Measurements from ENCODE around the gene OSBPL10. TPM values are rescaled to one million over a fixed set of nuclear protein-coding genes. Genes with fewer than 3 reads are reported as not detected.

Gene OSBPL10
- total RNA-seq, 1 experiment from 2014 or later: 4.8 TPM

DNA sequence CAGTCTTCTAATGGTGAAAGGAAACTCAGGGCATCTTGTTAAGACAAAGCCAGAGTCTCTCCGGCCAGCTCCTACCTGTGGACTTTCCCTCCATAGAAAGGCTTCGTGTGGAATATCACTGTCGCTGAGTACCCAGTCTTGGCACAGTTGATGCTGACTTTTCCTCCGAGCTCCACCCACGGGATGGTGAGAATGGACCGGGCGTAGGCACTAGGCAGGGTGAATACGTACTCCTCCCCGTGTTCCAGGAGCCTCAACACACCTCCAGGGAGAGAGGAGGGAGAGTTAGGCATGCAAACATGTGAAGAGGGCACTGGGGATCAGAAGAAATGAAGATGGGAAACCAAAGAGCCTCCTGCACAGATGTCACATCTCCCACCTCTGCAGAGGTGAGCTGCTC is 310.3 kb downstream of the OSBPL10 start:
- no peak for DNase-seq (ENCODE audit: low read depth)

DNA sequence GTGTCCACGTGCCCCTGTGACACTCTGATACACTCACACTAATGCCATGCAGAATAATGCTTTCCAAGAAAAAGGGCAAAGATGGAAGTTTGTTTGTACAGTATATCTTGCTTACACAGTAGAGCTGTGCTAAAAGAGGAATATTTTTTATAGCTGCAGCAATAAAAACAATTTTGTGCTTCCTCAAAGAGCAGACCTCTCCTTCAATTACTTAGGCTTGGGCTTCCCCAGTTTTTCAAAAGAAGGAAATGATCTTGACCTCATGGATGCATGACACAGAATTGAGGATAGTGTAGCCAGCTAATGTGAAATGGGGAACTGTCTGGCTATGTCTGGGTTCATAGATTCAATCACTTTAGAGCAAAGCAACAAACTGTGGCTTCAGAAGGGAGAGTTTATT is 310.9 kb downstream of the OSBPL10 start:
- DNase-seq (ENCODE audit: low read depth): no peak

- DNase-seq (ENCODE audit: low read depth): no peak
Observed at GRCh38 chr3:31668242-31668641, 312.8 kb downstream of the OSBPL10 start.

GRCh38 chr3:31667582-31667981 is 313.5 kb downstream of the OSBPL10 start:
- no peak for DNase-seq (ENCODE audit: low read depth)

DNA sequence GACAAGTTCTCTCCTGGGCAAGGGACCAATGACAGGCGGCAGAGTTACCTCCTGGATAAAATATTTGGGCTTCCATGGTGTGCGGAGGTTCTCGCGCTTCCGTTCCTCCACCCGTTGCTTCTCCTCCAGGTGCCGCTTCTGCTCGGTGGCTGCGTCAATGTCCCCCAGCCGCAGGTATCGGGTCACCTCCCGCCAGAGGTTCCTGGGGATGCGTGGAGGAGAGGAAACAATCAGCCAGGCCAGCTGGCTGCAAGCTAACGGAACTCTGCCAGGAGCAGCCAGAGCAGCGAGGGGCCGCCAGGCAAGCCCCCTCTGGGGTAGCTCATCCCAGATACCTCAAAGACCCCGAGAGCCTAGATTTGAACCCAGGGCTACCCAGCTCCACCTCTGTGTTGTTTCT is 317.0 kb downstream of the OSBPL10 start:
- no peak for DNase-seq (ENCODE audit: low read depth)

DNA sequence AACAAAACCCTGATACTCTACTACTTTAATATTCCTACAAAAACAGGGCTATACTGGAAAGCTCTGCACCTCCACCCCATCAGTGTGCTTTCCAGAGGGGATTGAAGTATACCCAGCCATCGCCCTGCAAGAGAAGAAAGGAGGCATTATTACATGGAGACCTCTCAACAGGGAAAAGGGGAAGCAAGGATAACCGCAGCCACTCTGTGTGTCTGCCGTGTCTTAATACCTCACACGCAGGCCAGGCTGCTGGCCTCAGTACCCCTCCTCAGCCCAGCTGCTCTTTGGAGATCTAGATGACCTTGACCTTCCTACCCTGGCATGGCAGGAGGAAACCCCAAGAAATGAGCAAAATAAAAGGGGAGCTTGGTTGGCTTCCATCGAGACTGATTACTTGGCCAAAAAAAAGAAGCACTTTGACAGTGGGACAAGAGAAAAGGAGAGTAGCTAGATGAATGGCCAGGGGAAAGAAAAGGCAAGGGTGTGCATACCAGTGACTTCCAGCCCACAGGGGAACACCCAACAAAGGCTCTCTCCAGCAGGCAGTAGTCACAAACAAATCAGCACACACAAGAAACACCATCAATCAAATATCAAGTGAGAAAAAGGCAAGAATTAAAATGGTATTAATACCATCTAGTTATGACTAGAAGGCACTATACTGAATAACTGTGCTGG is 318.9 kb downstream of the OSBPL10 start:
- DNase-seq (ENCODE audit: low read depth): no peak

GRCh38 chr3:31661286-31661685 is 319.8 kb downstream of the OSBPL10 start:
- DNase-seq (ENCODE audit: low read depth): no peak

DNA sequence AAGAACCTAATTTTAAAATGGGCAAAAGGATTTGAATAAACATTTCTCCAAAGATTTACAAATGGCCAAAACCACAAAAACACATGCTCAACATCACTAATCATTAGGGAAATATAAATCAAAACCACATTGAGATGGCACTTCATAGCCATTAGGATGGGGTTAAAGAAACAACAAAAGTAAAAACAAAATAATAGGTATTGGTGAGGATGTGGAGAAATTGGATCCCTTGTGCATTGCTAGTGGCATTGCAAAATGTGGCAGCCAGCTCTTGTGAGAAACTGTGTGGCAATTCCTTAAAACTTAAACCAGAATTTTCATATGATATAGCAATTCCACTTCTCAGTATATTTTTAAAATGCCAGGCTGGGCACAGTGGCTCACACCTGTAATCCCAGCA is 321.8 kb downstream of the OSBPL10 start:
- no peak for DNase-seq (ENCODE audit: low read depth)

DNA sequence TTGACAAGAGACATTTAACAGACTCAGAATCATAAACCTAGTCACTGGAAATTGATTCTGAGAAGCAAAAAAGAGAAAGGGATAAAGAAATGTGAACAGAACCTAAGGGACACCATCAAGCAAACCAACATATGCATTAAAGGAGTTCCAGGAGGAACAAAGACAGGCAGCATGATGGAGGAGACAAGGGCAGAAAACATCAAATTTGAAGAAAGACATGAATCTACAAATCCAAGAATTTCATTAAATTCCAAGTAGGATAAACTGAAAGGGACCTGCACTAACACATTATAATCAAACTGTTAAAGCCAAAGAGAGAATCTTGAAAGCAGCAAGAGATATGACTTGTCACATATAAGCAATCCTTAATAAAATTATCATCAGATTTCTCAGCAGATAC is 326.1 kb downstream of the OSBPL10 start:
- no peak for DNase-seq (ENCODE audit: low read depth)

DNA sequence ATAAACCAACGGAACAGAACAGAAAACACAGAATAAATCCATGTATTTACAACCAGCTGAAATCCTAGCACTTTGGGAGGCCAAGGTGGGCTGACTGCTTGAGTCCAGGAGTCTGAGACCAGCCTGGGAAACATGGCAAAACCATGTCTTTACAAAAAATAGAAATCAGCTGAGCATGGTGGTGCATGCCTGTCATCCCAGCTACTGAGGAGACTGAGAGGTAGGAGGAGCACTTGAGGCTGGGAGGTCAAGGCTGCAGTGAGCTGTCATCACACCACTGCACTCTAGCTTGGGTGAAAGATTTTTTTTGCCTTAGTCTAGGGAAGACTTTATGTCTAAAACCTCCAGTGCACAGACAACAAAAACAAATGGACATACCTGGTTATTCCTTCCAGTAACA is 327.6 kb downstream of the OSBPL10 start:
- no peak for DNase-seq (ENCODE audit: low read depth)

- no peak for DNase-seq (ENCODE audit: low read depth)
Observed at GRCh38 chr3:31652296-31652695, 328.8 kb downstream of the OSBPL10 start.

DNA sequence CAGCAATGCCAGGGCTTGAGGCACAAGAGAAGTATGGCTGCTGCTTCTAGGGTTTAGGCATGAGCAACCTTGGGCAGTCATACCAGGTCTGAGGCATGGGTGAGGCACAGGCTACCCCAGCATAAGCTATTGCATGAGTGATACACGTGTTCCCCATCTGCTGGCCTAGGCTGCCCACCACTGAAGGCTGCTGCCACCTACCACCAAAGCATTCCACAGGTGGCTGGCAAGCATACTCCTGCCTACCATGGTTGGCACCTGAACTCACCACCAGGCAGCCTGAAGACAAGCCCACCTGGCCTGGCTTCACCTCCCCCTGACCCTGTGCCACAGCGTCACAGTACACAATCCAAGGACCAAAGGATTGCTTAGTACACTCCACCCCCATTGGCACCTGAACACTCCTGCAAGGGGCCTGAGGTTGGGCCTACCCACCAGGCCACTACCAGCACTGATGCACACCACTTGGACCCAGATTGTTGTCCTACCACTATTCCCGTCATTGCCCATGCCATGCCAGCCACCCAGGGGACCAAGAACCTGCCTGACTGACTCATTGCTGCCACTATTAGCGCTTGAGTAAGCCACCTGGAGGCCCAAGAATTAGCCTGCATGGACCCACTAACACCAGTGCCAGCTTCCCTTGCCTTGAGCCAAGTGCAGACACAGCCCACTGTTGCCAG is 332.6 kb downstream of the OSBPL10 start:
- DNase-seq (ENCODE audit: low read depth): no peak

DNA sequence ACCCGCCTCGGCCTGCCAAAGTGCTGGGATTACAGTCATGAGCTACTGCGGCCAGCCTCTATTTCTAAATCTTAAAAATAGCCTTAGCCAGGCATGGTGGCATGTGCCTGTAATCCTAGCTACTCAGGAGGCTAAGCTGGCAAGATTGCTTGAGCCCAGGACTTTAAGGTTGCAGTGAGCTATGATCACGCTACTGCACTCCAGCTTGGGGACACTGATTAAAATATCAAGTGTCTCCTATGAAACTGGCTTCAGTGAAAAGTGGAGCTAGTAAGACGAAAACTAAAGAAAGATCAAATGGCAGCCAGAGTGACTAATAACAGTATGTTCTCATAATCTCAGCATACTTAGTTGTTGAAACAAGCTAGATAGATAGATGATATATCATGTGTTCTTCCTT is 335.8 kb downstream of the OSBPL10 start:
- no peak for DNase-seq (ENCODE audit: low read depth)

DNA sequence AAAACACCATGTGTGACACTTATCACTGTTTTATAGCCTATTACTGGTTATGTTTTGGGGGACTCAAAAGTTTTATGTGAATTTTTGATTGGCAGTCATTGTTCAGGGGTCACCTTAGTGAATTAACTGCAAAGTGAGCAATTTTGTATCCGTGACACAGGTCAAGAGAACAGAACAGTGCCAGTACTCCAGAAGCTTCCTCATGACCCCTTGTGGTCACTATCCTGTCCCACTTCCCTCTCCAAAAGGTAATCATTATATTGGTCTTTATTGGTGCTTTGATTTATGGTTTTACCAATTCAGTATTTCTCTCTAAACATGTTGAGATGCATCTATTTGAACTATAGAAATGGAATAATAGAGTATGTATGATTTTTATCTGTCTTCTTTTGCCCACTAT is 341.2 kb downstream of the OSBPL10 start:
- no peak for DNase-seq (ENCODE audit: low read depth)

DNA sequence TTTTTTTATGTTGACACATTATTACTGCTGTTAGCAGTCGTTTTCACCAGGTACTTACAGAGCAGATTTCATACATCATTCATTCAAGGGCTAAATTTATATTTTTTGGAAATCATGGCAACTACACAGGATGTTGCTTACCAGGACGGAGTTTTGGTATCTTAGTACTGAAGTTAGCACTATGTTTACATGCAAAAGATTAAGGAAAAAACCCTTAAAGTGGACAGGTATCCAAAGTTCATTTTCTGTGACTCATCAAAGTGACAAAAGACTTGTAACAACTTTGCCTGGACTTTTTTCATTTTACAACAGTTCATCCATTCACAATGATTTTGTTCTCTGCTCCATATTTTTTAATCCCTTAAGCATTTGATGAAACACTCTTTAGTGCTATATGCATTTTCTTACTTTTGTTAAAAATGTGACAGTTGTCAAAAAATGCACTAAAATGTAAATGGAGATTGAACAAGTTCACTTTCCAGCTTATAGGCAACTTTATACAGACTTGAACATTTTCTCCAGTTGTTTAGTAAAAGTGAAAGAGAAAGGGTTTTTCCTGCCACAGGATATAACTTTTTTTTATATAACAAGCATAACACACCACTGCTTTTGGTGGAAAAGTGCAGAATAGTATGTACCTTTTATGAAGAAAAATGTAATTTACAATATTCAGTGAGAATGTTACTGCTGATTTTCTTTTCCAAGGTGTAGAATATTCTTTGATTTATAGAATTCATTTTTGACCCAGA is 344.2 kb downstream of the OSBPL10 start:
- DNase-seq (ENCODE audit: low read depth): no peak

DNA sequence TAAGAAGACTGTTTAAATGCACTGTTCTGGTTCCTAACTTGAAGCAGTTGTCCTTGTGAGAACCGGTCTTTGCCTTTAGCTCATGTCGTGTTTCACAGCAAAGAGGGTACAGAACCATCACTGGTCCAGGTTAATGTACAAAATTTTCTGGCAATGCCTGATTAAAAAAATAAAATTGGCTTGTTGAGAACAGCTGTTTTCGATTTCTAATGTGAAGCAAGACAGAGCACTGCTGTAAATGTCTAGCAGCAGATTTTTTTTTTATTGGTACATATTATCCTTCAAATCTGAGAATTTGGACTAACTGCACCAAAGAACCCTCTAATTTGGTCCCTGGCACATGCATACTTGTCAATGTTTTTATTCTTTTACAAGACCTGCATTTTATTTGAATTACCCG is 345.0 kb downstream of the OSBPL10 start:
- no peak for DNase-seq (ENCODE audit: low read depth)

GRCh38 chr3:31635545-31635944 is 345.5 kb downstream of the OSBPL10 start:
- DNase-seq (ENCODE audit: low read depth): no peak

- DNase-seq (ENCODE audit: low read depth): peak; percentile 9
Observed at GRCh38 chr3:31634476-31634875, 346.6 kb downstream of the OSBPL10 start.

DNA sequence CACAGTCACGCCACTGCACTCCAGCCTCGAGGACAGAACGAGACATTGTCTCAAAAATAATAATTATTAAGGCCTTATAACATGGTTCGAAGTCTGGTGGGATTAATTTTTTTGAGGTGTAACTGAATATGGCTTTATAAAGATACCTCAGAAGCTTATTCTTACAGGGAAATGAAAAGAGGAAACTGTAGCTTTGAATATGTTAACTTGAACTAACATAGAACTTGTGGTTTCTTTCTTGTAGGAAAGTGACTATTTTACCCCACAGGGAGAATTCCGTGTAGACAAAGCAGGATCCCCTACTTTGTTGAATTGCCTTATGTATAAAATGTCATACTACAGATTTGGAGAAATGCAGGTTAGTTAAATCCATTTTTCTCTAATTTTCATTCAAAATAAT is 352.0 kb downstream of the OSBPL10 start:
- DNase-seq (ENCODE audit: low read depth): no peak

DNA sequence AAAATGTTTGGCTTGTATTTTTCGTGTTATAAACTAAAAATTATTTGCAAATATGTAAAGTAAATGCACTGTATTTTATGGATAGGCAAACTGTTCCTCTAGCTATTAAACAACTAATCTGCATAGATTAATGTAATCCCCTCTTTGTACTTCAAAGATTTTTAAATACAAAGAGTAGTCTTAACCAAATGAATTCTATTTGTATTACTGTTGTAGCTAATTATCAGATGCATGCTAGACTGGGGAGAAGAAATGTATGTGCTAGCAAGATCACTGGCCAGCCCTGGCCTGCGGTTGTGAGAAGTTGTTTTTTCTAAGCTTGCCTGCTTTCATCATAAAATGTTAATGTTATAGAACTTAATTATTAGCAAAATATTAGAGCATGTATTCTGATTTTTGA is 355.7 kb downstream of the OSBPL10 start:
- DNase-seq (ENCODE audit: low read depth): no peak

GRCh38 chr3:31624083-31624709 is 356.9 kb downstream of the OSBPL10 start:
- DNase-seq (ENCODE audit: low read depth): no peak

GRCh38 chr3:31622636-31623288 is 358.3 kb downstream of the OSBPL10 start:
- no peak for DNase-seq (ENCODE audit: low read depth)
